Spleen (tissue), 11 donors: ENCODE results near the gene TTLL8. TPM values are rescaled to one million over a fixed set of nuclear protein-coding genes. Genes with fewer than 3 reads are reported as not detected.

ENCODE experiments used
- DNase-seq: peaks from one replicate; pipeline ENCODE4 v3.0.0-alpha.2; 2020
- H3K27ac ChIP-seq, 8 donors: fragments of 200-600 bp; sonication (generic) in 7 of 8; 1 replicate in 4 of 8; 2 replicates in 4 of 8; pipeline versions ENCODE4 v1.5.0 to v1.8.0; 2016 to 2021; ENCODE audit warnings: inconsistent platforms in 4 of 8, mild to moderate bottlenecking in 4 of 8, moderate library complexity in 1 of 8
- H3K27me3 ChIP-seq, 7 donors: fragments of 200-600 bp; sonication (generic) in 6 of 7; replicated peaks in 1 of 7; 1 replicate in 4 of 7; 2 replicates in 3 of 7; pipeline versions ENCODE4 v1.5.0 to v1.8.0; 2016 to 2021; ENCODE audit warnings: inconsistent platforms in 3 of 7, mild to moderate bottlenecking in 1 of 7
- H3K36me3 ChIP-seq, 6 donors: fragments of 200-600 bp; sonication (generic) in 5 of 6; 1 replicate in 4 of 6; 2 replicates in 2 of 6; pipeline versions ENCODE4 v1.5.0 to v1.8.0; 2016 to 2021; ENCODE audit warnings: inconsistent platforms in 2 of 6
- H3K4me1 ChIP-seq, 6 donors: fragments of 200-600 bp; sonication (generic) in 5 of 6; 1 replicate in 3 of 6; 2 replicates in 3 of 6; pipeline versions ENCODE4 v1.5.0 to v1.8.0; 2016 to 2021; ENCODE audit warnings: inconsistent platforms in 3 of 6
- H3K4me3 ChIP-seq, 8 donors: fragments of 200-600 bp; sonication (generic) in 7 of 8; 1 replicate in 4 of 8; 2 replicates in 4 of 8; pipeline versions ENCODE4 v1.5.0 to v1.8.0; 2016 to 2021; ENCODE audit warnings: inconsistent platforms in 4 of 8, mild to moderate bottlenecking in 4 of 8, moderate library complexity in 2 of 8
- H3K9me3 ChIP-seq, 8 donors: fragments of 200-600 bp; sonication (generic) in 7 of 8; 1 replicate in 4 of 8; 2 replicates in 4 of 8; pipeline versions ENCODE4 v1.5.0 to v1.8.0; 2016 to 2021; ENCODE audit warnings: inconsistent platforms in 4 of 8
- CTCF ChIP-seq, 11 experiments: fragments of 200-600 bp in 7 of 11; fragments of 450-650 bp in 4 of 11; sonication (generic) in 4 of 11; IDR thresholded peaks in 8 of 11; conservative IDR thresholded peaks in 3 of 11; 1 replicate in 7 of 11; 2 replicates in 4 of 11; pipeline versions ENCODE4 v1.4.0 to v1.8.0; 2016 to 2021; ENCODE audit warnings: antibody characterized with exemption in 11 of 11, inconsistent platforms in 4 of 11, mild to moderate bottlenecking in 1 of 11
- POLR2A ChIP-seq, 3 donors: fragments of 450-650 bp; IDR thresholded peaks; one replicate each; pipeline ENCODE4 v1.5.1; 2017; ENCODE audit warnings: antibody characterized with exemption in 3 of 3, mild to moderate bottlenecking in 1 of 3
- POLR2AphosphoS5 ChIP-seq, 3 donors: sonication (generic); formaldehyde crosslinking; IDR thresholded peaks; one replicate each; pipeline ENCODE4 v1.5.1; 2017; ENCODE audit warnings: antibody characterized with exemption in 3 of 3
- WGBS, 5 donors: extraction: QIAGEN DNeasy Blood & Tissue Kit in 3 of 5; methylation state at CpG; one replicate each; pipeline versions ENCODE4 v1.1.5 to v1.1.7; 2013 to 2018; 5-methylcytosine and 5-hydroxymethylcytosine counted together
- intact Hi-C: fragments of 100-400 bp; cut with DNase I; formaldehyde crosslinking; loops from one replicate; pipeline ENCODE4 v1.15.0; 2023; ENCODE audit warnings: low total_unique reads
- polyA plus RNA-seq, 3 donors: library from polyadenylated mRNA; stranded (reverse); fragments of 200-250 nt; gene quantifications; one replicate each; pipeline ENCODE4 v1.2.1, GENCODE V29; 2013
- total RNA-seq, 7 donors: library from RNA; depleted of rRNA in 3 of 7; stranded (reverse); fragments of >200 nt in 3 of 7; fragmentation: NEBNext Ultra II Directional in 4 of 7; extraction: Animal tissue kit (Norgen Biotek cat#: 25700) in 4 of 7; gene quantifications; one replicate each; pipeline versions ENCODE4 v1.1.0 to v1.2.1, GENCODE V29; 2016 to 2021
- donor health status: healthy with polysubstance abuse.
- donor health status: DM: no; HTN: no; CAD: no; lungs with moderate emphysema.
- donor health status: DM: no; HTN: no; CAD: no.
- donor health status: Bipolar disorder and iron deficiency.
- donor health status: healthy.
- donor health status: DM: no; HTN: no; CAD: no.
- donor health status: DM: yes; HTN: yes; CAD: no.

The TTLL8 gene
- total and polyA plus RNA-seq, 10 donors: not detected

DNA sequence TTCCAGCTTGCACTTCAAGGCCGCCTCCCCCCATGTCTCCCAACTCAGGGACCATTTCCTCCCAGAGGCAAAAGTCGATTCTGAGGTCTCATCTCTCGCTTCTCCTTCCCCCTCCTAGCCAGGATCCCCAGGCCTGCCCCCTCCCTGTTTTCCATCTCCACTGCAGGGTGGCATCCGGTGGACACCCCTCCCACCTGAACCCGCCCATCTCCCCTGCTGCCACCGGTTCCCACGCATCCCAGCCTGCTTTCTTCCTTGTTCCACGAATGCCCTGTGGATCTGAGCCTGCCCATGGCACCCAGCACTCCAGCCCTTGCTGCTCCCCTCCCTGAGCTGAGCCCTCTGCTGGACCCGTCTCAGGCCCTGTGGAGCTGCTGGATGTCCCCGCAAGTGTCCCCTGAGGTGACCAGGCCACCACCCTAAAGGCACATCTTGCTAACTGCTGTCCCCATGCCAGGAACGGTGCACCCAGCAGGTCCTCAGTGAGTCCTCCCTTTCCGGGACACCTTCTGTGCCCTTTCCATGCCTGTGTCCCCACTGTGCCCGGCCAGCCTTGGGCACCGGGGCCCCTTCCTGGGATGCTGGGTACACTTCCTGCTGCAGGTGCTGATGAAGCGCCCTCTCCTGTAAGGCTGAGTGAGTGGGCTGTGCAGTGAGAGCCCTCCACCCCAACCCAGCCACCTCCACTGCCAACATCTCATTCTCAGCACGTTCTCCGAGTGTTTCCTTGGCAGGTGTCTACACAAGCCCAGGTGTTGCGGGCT, 46.5 kb downstream of the TTLL8 start:
- Histone ChIP-seq H3K9me3 (no peaks in the 10 kb centered on the region), H3K4me3 (peak overlapping the region in 1 of 8 donors; percentile 61), H3K36me3 (no peaks in the 10 kb centered on the region), H3K4me1 (peaks cover 2 to 63% (median 45%) of the 10 kb centered on the region in 6 donors), H3K27ac (peak overlapping the region in 1 of 8 donors; percentile 30), H3K27me3 (peaks cover 2 to 77% (median 66%) of the 10 kb centered on the region in 7 donors)
- TF ChIP-seq POLR2AphosphoS5 (IDR thresholded peaks at IDR 0.05): no peak
- no peak for TF ChIP-seq POLR2A (IDR thresholded peaks at IDR 0.05)
- TF ChIP-seq CTCF (IDR thresholded peaks at IDR 0.05 in 8 of 11, conservative IDR thresholded peaks at IDR 0.05 in 3 of 11): no peak
- 44 to 68% (median 56%) methylated on average over 14 to 18 of the region's 18 CpGs for WGBS, 5 donors
- no peak for DNase-seq
- intact Hi-C loops: no loop called here

DNA sequence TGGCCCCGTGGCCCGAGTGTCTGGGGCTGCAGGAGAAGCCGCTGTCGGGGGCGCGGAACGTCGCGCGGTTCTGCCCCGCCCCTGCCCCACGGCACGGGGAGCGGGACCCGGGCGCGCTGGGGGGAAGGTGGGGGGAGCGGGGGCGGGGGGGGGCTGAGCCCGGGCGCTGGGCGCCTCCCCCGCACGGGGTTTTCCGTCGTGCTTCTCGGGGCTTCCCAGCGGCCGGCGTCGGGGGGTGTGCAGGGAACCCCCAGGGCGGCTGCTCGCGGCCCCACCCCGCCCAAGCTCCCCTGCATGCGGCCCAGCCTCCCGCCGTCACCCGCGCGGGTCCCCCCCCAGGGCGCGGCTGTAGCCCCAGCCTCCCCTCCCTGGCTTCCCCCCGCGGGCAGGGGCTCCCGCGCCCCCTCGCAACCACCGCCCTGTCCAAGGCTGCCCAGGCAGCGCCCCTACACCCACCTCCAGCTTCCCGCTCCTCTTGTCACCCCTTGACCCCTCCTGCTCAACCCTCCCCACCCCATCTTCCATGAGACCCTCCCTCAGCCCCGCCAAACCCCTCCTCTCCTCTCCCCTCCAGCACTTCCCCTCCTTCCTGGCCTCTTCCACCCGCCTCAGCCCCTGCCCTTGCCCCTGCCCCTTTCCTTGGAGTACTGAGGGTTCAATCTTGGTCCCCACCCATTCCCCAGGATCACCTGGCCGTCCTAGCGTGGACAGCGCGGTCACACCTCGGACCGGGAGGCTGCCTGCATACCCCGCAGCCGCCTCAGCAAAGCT, 47.2 kb downstream of the TTLL8 start:
- Histone ChIP-seq H3K27me3 (peaks cover 2 to 69% (median 59%) of the 10 kb centered on the region in 7 donors), H3K4me1 (peaks cover 2 to 56% (median 38%) of the 10 kb centered on the region in 6 donors), H3K4me3 (peak overlapping the region in 5 of 8 donors; percentile 18 to 61 (median 25)), H3K36me3 (no peaks in the 10 kb centered on the region), H3K27ac (peak overlapping the region in 1 of 8 donors; percentile 30), H3K9me3 (no peaks in the 10 kb centered on the region)
- WGBS, 5 donors: 3 to 9% (median 6%) methylated on average over 20 to 60 of the region's 61 CpGs
- DNase-seq: no peak
- intact Hi-C loops: no loop called here
- TF ChIP-seq POLR2A (IDR thresholded peaks at IDR 0.05): no peak
- TF ChIP-seq POLR2AphosphoS5 (IDR thresholded peaks at IDR 0.05): no peak
- TF ChIP-seq CTCF (IDR thresholded peaks at IDR 0.05 in 8 of 11, conservative IDR thresholded peaks at IDR 0.05 in 3 of 11): no peak

GRCh38 chr22:50009765-50010675, 48.1 kb downstream of the TTLL8 start:
- Histone ChIP-seq H3K27me3 (peaks cover 2 to 61% (median 50%) of the 10 kb centered on the region in 7 donors), H3K36me3 (no peaks in the 10 kb centered on the region), H3K4me3 (peak overlapping the region in 5 of 8 donors; percentile 18 to 61 (median 25)), H3K4me1 (peaks cover 2 to 47% (median 33%) of the 10 kb centered on the region in 6 donors), H3K27ac (peak overlapping the region in 1 of 8 donors; percentile 30), H3K9me3 (no peaks in the 10 kb centered on the region)
- intact Hi-C loops: no loop called here
- no peak for DNase-seq
- TF ChIP-seq POLR2A (IDR thresholded peaks at IDR 0.05): no peak
- TF ChIP-seq POLR2AphosphoS5 (IDR thresholded peaks at IDR 0.05): no peak
- no peak for TF ChIP-seq CTCF (IDR thresholded peaks at IDR 0.05 in 8 of 11, conservative IDR thresholded peaks at IDR 0.05 in 3 of 11)
- 60 to 83% (median 68%) methylated on average over 24 to 46 of the region's 46 CpGs for WGBS, 5 donors
